Measurements from ENCODE around the gene PWWP2B.
A peak's percentile ranks its signal among the peaks of the same experiment; 100 is the strongest.
"Not testable (repeated sequence)": the region's sequence is repeated elsewhere in the genome, so short reads cannot be mapped to it uniquely, and the experiment has no call there.

The PWWP2B gene

DNA sequence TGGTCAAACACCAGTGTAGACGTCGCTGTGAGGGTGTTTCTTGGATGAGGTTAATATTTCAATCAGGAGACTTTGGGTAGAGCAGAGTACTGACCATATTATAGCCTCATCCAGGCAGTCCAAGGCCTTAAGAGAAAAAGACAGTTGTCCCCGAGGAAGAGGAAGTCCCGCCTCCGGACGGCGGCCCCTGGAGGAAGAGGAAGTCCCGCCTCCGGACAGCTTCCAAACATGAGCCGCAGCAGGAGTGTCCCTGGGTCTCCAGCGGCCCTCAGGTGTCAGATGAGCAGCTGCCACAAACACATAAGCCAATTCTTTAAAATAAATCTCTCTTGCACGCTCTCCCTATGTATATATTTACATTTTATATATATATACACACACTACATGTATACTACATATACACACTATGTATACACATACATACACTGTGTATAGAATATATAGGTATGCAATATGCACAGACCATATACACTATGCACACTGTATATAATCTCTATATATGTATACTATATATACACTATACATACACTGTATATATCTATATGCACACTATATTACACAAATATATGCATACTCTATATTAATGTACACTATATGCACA, 37.5 kb downstream of the PWWP2B start:
- peak in 4 of 6 experiments; percentile 17 to 55 (median 36) for DNase-seq

DNA sequence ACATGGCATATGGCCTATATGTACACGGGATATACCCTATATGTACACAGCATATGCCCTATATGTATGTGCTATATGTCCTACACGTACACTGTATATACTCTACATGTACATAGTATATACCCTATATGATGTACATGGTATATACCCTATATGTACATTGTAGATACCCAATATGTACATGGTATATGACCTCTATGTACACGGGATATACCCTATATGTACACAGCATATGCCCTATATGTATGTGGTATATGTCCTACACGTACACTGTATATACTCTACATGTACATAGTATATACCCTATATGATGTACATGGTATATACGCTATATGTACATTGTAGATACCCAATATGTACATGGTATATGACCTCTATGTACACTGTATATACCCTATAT, 38.3 kb downstream of the PWWP2B start:
- DNase-seq: not testable (repeated sequence)

DNA sequence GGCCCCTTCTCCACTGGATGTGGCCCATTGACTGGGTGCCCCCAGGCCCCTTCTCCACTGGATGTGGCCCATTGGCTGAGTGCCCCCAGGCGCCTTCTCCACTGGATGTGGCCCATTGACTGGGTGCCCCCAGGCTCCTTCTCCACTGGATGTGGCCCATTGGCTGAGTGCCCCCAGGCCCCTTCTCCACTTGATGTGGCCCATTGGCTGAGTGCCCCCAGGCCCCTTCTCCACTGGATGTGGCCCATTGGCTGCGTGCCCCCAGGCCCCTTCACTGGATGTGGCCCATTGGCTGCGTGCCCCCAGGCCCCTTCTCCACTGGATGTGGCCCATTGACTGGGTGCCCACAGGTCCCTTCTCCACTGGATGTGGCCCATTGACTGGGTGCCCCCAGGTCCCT, 39.1 kb downstream of the PWWP2B start:
- DNase-seq: not testable (repeated sequence)

DNA sequence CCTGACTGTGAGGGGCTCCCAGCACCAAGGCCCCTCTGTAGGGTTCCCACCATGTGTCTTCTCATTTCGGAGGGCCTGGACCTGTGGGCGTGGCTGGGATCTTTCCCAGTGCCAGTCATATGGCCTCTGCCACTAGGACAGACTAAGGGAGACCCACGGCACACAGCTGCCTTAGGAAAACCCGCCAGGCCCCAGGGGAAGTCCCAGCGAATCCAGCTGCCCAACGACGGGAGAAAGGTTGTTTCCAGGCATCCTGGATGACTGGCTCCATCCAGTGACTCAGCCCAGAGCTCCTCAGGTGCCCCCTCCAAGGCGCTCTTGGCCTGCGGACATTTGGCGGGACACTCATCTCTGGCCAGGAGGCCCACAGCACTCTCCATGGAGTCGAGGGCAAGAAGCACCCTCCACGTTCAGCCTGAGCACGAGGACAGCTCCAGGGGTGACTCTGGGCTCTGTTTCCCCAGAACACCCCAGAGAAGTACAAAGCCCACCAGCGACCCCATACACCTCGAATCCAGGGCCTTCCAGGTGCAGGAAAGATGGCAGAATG, 39.9 kb downstream of the PWWP2B start:
- DNase-seq: no peak

DNA sequence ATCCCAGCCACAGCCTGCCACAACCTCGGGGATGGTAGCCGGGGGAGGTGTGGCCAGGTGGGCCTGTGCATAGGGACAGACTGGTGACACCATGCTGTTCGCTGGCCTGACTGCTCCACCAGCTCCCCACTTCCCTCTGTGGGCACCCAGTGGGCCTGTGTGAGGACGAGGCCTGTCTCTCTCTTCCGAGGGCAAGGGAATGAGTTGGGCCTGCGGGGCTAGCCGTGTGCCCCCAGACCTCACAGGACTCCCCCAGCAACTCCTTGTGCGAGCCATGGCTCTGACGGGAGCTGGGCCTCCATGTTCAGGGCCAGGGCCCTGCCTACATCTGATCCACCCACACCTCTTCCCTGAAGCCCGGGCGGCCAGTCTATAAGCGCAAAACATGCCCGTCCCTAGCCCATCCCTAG, 40.5 kb downstream of the PWWP2B start:
- no peak for DNase-seq

DNA sequence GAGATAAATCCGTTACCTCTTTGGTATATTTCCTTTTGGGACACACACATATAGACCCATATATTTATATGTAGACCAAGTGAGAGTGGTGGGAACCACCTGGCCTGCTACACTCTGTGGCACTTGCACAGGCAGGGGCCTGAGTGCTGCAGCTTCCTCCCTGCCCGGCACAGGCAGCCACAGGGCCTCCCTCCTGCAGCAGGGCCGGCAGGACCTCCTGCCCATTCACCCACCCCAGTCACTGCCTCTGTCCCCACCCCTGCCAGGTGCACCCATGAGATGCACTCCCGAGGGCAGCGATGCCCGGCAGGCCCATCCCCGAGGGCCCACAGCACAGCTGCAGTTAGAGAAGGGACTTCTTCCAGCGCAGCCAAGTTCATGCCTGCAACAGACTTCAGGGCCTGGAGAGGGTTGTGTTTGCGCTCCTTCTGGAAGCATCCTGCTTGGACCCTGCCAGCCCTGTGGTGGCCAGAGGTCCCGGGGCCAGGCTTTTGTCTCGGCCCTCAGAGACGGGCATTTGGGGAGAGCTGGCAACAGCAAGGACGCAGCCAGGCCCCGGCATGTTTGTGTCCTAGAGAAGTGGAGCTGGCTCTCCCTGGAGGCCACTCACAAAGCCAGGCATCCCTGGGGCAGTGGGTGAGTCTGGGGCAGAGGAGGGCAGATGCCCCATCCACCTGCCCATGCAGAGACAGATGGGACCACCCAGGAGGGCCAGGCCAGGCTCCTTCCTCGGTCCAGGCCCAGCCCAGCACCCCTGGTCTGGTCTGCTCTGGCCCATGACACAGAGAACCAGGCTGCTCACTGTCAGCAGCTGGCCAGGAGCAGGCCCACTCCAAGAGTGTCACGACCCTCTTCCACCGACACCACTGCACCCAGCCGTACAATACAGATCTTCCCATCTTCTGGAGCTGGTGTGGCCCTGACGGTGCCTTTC, 41.4 kb downstream of the PWWP2B start:
- no peak for DNase-seq

DNA sequence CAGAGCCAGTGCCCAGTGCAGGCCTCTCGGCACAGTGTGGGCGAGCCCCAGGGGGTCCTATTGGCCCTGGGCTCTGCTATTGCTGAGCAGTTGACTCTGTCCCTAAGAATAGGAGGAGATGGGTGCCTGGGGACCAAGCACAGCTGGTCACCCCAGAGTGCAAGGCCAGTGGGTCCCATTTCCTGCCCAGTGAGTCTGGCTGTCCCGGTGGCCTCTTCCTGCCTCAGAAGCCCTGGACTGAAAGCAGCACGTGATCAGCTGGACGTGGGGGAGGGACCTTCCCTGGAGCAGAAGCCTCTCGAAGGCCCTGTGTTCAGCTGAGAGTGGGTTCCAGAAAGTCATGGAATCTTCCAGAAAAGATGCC, 42.0 kb downstream of the PWWP2B start:
- no peak for DNase-seq

DNA sequence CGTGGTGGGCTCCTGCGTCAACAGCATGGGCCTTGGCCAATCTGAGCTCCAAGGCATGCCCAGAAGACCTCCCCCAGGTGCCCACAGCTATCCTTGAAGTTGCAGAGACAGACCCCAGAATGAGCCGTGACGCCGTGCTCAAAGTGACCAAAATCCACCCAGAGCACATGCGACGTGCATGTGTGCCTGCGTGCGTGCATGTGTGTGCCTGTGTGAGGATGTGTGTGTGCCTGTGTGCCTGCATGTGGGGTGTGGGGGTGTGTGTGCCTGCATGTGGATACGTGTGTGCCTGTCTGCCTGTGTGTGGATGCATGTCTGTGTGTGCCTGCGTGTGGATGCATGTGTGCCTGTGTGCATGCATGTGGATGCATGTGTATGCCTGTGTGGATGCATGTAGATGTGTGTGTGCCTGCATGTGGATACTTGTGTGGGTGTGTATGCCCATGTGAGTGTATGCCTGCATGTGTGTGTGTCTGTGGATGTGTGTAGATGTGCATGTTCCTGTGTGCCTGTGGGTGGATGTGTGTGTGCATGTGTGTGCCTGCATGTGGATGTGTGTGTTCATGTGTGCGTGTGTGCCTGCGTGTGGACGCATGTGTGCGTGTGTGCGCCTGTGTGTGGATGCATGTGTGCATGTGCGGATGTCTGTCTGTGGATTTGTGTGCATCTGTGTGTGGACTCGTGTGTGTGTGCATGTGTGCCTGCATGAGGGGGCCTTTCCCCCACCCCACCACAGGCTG, 42.6 kb downstream of the PWWP2B start:
- DNase-seq: no peak

DNA sequence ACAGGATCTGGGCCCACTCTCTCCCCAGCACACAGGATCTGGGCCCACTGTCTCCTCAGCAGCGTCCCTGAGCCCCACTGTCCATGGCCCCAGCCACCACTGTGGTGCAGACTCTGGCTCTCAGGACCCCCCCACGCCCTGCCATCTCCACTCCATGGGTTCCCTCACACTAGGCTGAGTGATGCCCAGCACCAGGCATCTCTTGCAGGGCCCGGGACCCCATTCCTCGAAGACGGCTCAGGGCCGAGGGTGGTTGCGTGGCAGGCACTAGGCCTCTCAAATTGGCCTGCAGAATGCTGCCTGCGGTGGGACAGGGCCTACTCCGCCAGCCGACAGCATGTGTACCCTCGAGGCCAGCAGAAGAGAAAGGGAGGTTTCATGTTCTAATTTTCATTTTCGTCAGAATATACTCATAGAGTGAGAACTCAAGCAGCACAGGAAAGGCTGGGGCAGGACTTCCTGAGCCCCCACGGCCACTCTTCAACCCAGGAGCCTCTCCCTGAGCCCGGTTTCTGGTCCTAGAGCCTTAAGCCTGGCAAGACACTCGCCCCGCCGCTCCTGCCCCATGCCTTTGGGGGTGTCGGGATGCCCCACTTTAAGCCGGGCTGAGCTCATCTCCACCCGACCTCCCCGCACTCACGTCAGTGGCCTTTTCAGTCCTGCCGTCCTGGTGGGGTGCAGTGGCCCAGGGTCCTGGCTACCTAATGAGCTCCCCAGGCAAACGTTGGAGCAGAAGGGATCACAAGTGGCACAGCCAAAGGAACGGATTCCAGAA, 44.0 kb downstream of the PWWP2B start:
- DNase-seq: no peak

DNA sequence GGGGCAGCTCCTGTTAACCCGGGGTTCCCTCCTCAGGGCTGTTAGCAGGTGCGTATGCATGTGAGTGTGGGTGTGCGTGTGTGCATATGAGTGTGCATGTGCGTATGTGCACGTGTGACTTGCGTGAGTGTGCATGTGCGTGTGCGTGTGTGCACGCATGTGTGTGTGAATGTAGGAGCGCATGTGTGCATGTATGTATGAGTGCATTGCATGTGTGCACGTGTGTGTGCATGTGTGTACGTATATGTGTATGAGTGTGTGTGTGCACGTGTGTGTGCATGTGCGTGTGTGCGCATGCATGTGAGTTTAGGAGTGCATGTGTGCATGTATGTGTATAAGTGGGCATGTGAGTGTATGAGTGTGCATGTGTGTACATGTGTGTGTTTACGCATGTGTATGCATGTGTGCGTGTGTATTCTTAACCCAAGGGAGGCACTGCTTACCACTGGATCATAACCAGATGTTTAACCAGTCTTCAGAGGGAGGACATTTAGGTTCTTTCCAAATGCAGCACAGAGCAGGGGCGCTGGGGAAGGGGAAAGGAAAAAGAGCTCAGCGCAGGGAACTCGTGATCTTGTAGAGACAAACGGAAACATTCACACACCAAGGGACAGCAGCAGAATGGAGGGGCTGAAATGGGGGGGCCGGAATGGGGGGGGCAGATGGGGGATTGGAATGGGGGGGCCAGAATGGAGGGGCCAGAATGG, 45.0 kb downstream of the PWWP2B start:
- DNase-seq: no peak

DNA sequence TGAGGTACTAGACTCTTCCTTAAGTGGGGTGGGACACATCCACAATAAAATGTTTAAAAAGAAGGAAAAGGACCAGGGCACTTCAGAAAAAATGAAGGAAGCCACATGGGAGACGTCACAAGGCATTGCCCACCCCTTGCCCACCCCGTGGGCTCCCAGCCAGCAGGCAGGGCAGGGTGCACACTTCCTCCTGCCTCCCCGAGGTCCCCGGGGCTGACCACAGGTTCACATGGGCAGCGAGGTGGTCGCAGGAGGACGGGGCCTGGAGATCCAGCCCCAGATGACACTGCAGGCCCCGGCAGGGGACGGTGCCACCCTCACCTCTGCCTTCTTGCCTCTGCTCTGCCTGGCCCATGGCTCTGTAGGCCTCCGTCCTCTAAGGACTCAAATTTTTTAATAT, 45.6 kb downstream of the PWWP2B start:
- DNase-seq: no peak

DNA sequence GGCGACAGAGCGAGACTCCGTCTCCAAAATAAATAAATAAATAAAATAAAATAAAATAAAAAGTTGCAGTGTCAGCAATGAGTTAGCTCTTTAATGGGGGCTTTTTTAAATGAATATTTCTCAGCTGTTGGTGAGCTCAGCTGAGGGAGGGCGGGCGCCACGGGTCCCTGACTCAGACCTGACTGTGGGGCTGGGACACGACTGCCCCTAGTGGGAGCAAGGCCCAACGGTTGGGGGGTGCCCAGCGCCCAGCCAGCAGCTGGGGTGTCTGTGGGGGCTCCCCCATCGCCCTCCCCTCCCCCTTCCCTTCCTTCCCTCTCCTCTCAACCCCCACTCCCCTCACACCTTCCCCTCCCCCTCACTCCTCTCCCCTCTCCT, 46.6 kb downstream of the PWWP2B start:
- DNase-seq: peak; percentile 31 to 67 (median 62)

DNA sequence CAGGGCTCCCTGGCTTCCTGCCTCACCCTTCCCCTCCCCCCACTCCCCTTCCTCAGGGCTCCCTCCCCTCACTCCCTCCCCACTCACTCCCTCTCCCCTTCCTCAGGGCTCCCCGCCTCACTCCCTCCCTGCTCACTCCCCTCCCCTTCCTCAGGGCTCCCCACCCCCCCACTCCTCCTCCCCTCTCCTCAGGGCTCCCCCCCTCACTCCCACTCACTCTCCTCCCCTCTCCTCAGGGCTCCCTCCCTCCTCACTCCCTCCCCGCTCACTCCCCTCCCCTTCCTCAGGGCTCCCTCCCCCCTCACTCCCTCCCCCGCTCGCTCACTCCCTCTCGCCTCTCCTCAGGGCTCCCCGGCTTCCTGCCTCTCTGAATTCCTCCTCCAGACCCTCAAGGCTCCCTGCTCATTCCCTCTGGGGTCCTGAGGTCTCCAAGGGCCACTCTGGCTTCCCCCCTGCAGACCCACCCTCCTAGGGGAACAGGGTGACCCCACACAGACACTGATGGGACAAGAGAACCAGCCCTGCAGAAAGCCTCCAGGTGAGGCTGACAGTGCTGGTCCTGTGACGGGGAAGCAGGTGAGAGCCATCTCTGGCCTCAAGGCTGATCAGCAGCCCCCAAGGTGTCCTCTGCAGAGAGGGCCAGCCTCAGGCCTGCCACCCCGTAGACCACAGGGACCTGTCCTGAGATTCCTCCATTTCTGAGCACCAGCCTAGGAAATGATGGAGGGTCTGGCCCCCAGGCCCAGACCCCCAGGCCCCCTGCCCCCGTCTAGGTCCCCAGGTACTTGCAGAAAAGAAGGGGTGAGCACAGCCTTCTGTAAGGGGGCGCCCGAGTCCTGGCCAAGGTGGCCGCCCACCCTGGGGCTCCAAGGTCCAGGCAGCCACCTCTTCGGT, 47.2 kb downstream of the PWWP2B start:
- peak in 5 of 6 experiments; percentile 32 to 61 (median 37) for DNase-seq

DNA sequence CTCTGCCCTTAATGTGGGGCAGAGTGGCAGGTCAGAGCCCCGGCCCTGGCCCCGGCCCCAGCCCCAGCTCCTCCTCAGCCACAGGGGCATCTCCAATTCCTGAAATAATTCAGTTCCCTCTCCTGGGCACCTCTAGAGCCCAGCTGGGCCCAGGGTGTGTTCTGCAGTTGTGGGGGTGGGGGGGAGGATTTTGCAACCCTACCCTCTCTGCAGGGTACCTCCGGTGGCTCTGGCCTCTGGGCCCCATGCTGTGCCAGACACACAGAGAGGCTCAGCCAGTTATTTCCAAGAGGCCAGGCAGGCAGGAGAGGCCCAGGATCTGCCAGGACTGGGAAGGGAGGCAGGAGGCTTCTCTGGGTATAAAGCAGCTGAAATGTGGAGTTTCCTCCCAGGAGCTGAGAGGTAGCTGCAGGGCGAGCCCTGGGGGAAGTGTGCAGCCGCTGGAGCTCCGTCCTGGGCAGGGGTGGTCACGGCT, 47.9 kb downstream of the PWWP2B start:
- DNase-seq: no peak

DNA sequence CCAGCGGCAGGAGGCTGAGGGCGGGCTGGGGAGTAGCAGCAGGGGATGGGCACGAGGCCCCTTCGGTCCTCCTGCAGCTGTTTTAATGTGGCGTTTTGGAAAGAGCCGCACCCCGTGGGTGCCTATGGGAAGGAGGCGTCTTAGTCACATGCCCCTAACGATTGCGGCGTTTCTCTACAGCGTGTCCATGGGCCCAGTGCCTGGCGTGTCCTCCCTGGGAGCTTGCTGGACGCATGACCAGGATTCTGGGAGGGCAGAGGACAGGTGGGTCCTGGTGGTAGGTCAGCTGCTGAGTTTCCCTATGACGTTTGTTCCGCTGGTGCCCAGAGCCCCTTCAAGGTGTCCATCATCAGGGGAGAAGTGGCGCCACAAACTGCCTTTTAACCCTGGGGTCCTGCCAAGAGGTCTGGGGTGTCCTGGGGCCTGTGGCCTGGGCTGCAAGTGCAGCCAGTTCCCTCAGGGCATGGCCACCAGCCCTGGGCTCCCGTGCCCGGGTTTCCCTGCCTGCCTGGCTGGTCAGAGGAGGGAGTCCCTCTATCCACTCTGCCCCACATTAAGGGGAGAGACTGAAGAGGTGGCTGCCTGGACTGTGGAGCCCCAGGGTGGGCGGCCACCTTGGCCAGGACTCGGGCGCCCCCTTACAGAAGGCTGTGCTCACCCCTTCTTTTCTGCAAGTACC, 48.7 kb downstream of the PWWP2B start:
- DNase-seq: peak in 1 of 6 experiments; percentile 17

DNA sequence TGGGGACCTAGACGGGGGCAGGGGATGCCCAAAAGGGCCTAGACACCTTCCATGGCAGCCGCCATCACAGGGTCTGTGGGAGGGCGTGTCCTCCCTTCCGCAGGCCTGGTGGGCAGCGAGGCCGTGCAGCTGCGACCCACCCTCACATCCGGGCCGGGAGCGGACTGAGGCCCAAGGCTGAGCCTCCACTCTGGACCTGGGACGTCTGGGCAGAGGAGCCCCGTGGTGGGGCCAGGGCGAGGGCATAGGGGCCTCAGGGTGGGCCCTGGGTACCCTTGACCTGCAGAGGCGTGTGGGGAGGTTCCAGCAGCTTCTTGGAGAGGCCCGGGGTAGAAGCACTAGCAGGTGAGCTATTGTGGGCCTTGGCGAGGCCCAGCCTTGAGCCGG, 49.2 kb downstream of the PWWP2B start:
- no peak for DNase-seq

DNA sequence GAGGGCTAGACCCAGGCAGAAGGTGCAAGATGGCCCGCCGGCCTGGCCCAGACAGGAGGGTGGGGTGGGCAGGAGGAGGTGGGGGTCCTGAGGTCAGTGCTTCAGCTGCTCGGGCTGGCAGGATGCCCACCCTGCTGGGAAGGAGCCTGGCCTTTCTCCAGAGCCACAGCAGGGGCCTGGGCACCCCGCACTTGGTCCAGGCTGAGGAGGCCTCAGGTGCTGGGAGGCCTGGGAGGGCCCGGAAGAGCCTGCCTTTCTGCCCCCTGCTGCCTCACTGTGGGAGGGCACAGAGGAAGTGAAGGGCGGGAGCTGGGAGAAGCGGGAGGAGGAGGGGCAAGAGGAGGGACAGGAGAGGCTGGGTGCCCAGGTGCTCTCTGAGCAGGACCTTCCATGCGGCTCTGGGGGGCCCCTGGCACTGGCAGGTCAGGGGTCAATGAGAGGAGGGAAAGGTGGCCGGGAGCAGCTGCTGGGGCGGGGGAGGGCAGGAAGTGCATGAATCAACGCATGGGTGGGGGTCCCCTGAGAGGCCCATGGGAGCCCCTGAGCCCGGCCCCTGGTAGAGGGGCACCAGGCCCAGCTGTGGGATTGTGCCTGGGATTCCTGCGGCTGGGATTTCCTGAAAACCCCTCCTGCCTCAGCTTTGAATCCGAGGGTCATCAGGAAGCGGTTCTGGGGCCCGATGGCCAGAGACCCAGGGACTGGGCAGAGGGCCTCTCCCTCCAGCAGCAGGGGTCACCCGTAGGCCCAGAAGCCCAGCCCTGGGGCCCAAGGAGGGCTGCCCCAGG, 49.9 kb downstream of the PWWP2B start:
- DNase-seq: peak; percentile 35 to 68 (median 60)

DNA sequence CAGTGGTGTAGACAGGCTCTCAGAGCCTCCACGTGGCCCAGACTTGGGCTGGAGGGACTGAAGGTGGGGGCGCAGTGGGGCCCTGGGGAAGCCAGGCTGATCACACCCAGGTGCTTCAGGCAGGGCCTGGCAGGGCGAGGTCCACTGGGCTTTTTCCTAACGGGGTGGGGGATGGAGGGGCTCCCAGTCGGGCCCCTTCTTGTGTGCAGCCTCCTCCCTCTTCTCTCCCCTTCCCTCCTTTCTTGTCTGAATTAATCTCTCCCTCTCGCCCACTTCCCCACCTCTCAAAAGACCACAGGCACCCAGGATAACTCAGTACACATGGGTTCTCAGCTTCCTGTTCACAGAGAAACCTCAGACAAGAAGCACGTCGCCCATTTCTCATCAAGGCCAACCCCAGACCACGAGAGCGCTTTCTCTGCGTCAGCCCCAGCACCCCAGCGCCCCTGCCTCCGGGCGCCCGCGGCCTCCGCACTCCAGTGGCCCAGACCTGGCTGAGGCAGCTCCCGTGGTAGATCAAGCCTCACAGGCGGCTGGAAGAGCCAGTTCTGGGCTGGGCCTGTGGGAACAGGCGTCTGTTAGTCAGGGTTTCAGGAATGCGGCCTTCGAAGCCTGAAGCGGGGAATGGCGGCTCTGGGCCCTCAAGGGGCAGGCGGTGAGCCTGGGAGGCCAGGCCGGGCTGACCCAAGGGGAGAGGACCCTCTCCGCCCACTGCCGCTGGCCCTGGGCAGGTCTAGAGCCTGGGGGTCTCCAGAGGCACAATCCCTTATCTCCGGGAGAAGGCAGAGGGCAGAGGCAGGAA, 50.6 kb downstream of the PWWP2B start:
- DNase-seq: peak; percentile 55 to 87 (median 77)

All from stimulated activated naive CD4-positive, alpha-beta T cell (primary cell).